Measurements from ENCODE around the gene KCNG3.

GRCh38 chr2:42495234-42495581 is 1.4 kb upstream of the KCNG3 start:
- TF ChIP-seq POLR2AphosphoS5 (IDR thresholded peaks at IDR 0.05; ENCODE audit: borderline replicate concordance, low read depth, low read length), result no peak
- no peak for TF ChIP-seq EZH2 (IDR thresholded peaks at IDR 0.05)
- TF ChIP-seq FOXP2 (optimal IDR thresholded peaks at IDR 0.05; ENCODE audit: control extremely low read depth, extremely low read length, insufficient read depth), result no peak

Data from SK-N-MC (cell line).